Measurements from ENCODE around the gene MAML1.

Gene MAML1

DNA sequence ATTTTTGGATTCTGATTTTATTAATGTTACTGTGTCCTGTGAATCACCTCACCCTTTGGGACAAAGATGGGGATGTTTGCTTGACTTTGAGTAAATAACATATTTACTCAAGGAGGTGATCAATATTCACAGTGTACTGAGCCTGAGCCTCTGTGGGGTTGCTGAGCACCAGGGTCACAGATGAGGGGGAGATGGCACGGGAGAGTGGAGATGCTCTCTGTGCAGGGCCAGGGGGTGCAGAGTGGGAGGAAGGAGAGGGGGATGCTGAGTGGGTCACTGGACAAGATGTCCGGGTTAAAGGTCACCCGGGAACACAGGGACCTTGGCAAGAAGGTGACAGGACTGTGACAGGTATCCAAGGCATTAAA, 92.1 kb downstream of the MAML1 start:
- no peak for DNase-seq

GRCh38 chr5:179825655-179826182, 93.1 kb downstream of the MAML1 start:
- no peak for DNase-seq

All from activated CD4-positive, alpha-beta T cell treated with anti-CD3 and anti-CD28 coated beads, Interleukin-2, amount 50 U/mL, for 48 hours (primary cell).